ENCODE data around the gene C2CD2.

C2CD2 gene

DNA sequence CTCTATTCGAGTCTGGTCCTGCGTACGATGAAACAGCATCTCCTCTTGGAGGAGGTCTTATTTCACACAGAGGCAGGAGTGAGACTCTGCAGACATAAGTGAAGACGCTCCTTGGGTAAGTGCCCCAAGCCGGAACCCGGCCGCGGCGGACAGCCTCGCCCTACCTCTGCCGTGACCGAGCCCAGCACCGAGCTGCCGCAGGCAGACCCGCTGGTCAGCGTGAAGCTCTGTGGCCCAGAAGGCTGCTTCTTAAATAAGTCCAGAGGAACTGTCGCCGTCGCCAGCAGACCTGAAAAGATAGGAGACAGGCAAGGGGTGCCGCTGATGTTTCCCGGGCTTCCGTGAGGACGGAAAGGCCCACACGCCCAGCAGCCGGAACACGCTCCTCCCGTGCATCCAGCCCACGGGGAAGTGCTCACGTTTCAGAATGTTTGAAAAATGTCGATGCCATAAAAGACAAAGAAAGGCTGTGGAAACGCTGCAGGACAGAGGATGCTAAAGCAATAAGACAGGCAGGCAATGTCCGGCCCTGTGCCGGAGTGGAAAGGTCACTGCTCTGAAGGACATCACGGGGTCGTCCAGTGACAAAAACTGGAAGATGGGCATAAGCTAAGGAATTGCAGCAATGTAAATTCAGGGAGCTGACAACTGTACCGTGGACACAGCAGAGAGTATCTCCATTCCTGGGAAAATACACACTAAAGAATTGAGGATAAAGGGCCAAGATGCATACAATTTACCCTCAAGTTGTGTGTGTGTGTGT lies 46.1 kb downstream of the C2CD2 start:
- no peak for DNase-seq (ENCODE audit: low read depth)

GRCh38 chr21:41906770-41907169 lies 47.0 kb downstream of the C2CD2 start:
- no peak for DNase-seq (ENCODE audit: low read depth)

GRCh38 chr21:41903559-41904351 lies 50.1 kb downstream of the C2CD2 start:
- no peak for DNase-seq (ENCODE audit: low read depth)

- no peak for DNase-seq (ENCODE audit: low read depth)
These were observed 50.9 kb downstream of the C2CD2 start for GRCh38 chr21:41902946-41903345.

- DNase-seq (ENCODE audit: low read depth): no peak
These were observed 52.0 kb downstream of the C2CD2 start for GRCh38 chr21:41901782-41902181.

GRCh38 chr21:41901099-41901498 lies 52.7 kb downstream of the C2CD2 start:
- DNase-seq (ENCODE audit: low read depth): peak; percentile 27

DNA sequence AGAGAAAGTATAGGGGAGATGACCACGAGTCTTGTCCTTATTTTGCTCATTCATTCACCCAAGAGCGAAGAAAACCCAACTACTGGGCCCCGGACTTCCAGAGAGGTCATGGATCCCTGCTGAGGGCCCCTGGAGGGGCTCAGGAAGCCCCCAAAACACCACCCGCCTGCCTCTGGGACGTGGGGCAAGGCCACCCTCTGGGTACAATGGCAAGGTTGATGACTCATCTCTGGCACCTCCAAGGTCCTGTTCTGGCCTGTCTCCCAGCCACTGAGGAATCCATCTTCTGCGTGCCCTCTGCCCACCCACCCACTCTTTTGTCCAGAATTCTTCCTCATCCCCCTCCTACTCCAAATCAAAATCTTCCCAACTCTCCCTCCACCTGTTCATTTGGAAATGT lies 53.4 kb downstream of the C2CD2 start:
- no peak for DNase-seq (ENCODE audit: low read depth)

DNA sequence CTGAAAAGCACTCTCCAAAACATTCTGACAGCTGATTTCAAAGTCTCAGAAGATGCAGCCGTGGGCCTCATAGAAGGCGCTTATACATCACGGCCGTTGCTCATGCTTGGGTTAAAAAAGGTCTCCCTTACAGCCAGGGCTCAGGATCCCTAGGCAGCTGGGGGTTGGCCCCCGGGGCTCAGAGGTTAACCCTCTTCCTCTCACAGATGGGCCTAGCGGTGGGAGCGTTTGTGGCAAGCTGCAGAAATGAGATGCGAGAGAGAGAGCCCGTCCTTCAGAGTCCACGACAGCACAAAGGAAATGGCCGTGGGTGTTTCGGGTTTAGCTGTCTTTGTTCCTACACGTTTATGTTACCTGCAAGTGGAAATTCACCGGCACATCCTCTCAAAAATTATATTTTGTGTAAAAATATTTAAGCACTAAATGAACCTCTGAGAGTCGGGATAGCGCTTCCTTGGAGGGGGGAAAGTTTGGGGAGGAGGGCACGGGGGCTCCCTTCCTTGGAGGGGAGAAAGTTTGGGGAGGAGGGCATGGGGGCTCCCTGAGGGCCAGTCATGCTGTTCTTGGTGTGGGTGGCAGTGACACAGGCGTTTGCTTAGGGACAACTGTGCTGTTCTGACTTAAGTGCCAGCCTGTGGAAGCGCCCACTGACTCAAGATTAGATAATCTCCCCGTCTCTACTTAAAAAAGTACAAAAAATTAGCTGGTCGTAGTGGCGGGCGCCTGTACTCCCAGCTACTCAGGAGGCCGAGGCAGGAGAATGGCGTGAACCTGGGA lies 54.2 kb downstream of the C2CD2 start:
- DNase-seq (ENCODE audit: low read depth): peak; percentile 65

GRCh38 chr21:41898998-41899397 lies 54.8 kb downstream of the C2CD2 start:
- DNase-seq (ENCODE audit: low read depth): no peak

GRCh38 chr21:41897700-41898099 lies 56.1 kb downstream of the C2CD2 start:
- DNase-seq (ENCODE audit: low read depth): no peak

DNA sequence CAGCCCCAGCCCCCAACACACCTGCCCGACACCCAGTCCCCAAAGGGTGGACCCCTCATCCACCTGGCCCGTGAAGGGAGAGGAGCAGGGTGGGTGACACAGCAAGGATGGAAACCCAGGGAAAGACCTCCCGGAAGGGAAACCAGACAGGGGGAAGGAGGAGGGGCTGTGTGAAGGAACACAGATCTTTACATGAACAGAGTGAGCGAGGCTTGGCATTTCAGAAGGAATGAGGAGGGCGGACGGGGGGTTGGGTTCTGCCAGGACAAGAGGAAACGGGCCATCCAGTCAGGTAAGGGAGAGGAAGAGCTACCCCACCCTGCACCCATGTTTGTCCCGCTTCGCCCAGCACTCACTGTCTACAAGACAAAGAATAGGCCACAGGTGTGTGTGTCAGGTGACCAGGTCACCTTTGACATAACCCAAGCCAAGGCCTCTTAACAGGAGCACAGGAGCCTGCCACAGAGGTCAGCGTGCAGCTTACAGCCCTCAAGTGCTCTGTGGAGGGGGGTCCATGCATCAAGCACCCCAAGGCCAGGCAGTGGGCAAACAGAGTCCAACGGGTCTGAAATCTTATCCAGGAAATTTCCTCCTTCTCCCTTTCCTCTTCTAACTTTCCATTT lies 56.7 kb downstream of the C2CD2 start:
- no peak for DNase-seq (ENCODE audit: low read depth)

DNA sequence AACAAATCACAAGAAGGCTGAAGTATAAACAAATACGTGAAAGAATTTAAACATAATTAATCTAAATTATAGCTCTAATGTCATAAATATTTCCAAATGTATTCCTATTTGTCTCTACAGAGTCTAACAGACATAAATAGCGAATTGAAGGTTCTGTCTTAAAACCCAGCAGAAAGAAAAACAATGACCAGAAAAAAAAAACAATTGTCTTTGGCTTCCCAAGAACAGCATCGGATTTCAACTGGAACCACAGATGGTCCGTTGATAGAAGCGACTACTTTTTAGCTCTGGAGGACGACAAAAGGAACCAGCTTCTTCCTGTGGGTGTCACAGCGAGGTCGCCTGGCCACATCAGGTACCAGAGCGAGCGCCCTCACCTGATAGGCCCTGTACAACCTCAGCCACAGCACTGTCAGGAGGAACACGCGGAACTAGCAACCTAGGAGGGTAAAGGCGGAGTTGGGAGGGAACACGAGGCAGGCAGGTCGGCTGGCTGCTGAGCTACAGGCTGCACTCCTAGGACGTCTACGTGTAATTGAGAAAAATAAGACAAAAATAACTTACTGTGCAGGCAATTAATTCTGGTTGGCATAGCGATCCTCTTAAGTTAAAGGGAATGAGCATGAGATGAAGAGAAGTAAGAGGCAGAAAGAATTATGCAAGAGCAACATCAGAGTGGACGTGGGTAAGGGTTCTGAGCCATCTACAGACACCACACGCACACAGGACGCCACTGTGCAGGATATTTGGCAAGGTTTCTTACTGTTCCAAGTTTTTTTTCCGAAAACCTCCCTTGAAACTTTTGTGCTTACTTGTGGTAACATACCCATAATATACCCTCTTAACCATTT lies 58.0 kb downstream of the C2CD2 start:
- DNase-seq (ENCODE audit: low read depth): peak; percentile 26

DNA sequence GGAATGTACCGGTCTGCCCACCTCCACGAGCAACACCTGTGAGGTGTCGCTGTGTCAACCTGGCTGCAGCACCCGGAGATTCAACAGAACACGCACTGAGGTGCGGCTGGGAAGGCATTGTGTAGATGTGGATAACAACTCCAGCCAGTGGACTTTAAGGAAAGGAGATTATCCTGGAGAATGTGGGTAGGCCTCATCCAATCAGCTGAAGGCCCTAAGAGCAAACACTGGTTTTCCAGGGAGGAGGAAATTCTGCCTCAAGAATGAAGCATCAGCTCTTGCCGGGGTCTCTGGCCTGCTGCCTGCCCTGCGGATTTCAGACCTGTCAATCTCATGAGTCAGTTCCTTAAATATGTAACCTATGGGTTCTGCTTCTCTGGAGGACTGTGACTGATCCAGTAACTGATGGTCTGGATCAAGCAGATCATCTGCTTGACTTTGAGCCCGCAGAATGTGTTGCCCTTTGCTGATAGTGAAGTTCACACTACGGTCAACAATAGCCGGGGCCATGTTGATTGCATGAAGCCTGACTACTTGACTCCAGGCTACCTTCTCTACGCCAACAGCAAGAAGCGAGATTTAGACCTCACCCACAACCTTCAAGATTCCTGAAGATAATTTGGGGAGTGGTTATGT lies 58.8 kb downstream of the C2CD2 start:
- DNase-seq (ENCODE audit: low read depth): no peak

GRCh38 chr21:41894511-41894910 lies 59.3 kb downstream of the C2CD2 start:
- no peak for DNase-seq (ENCODE audit: low read depth)

GRCh38 chr21:41892726-41893125 lies 61.1 kb downstream of the C2CD2 start:
- DNase-seq (ENCODE audit: low read depth): no peak

GRCh38 chr21:41891132-41891531 lies 62.7 kb downstream of the C2CD2 start:
- DNase-seq (ENCODE audit: low read depth): no peak

DNA sequence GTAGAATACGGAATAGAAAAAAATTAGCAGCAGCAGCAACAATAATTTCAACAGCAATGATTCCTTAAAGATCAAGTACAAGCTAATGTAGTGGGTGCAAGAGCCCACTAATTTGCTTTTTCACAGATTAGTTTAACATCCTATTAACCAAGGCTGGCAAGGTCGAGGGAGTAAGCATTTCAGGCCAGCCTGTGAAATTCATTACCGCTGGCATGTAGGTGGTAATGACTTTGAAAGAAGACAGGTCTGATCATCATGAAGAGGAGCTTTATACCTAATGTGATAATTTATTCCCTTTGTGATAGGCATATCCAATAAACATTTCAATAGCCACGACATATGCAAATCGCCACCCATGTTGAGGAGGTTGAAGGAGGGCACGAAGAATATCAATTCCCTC lies 63.5 kb downstream of the C2CD2 start:
- DNase-seq (ENCODE audit: low read depth): no peak

GRCh38 chr21:41888749-41889376 lies 65.0 kb downstream of the C2CD2 start:
- DNase-seq (ENCODE audit: low read depth): no peak

DNA sequence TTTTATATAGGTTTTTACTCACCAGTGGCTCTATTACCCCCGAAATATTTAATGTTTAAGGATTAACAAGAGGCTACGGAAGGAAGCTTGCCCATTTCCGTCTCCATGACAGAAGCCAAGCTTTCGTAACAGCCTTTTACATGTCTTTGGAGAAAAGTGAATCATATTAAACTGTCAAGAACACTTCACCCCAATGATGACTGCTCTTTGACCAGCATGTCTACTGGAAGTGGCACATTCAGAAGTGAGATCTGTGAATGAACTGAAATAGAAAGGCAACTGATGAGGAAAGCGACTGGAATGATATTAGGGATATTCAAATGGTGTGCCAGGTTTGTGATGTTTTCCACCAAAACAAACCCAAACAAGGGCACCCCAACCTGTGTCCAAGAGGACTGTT lies 66.2 kb downstream of the C2CD2 start:
- DNase-seq (ENCODE audit: low read depth): no peak

- DNase-seq (ENCODE audit: low read depth): no peak
These were observed 67.5 kb downstream of the C2CD2 start for GRCh38 chr21:41886328-41886727.

Measured in activated T-cell treated with anti-CD3 and anti-CD28 coated beads for 48 hours (primary cell).